Stimulated activated CD4-positive, alpha-beta T cell treated with anti-CD3 and anti-CD28 coated beads, Interleukin-15, amount 100 ng/mL, for 24 hours (primary cell): ENCODE measurements around the gene RALGAPA2.
A peak's percentile ranks its signal among the peaks of the same experiment; 100 is the strongest.
"Not testable (repeated sequence)": the region's sequence is repeated elsewhere in the genome, so short reads cannot be mapped to it uniquely, and the experiment has no call there.

Source experiments
- DNase-seq: peaks from one replicate; pipeline ENCODE4 v3.0.0-alpha.2; 2020

Gene RALGAPA2

GRCh38 chr20:20363434-20363798 lies 349.0 kb downstream of the RALGAPA2 start:
- DNase-seq: peak; percentile 11

GRCh38 chr20:20362774-20363433 lies 349.5 kb downstream of the RALGAPA2 start:
- DNase-seq: peak; percentile 19

GRCh38 chr20:20360464-20360863 lies 352.0 kb downstream of the RALGAPA2 start:
- peak; percentile 59 for DNase-seq

DNA sequence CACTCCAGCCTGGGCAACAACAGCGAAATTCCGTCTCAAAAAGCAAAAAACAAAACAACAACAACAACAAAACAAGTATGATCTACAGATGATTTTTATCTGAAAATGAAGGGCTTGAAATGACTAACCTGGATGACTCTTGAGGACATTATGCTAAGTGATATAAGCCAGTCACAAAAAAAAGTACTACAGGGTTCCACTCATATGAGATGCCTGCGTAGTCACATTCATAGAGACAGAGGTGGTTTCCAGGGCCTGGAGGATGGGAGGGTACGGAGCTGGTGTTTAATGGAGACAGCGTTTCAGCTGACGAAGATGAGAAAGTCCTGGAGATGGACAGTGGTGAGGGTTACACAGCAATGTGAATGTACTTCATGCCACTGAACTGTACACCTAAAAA lies 352.8 kb downstream of the RALGAPA2 start:
- no peak for DNase-seq

GRCh38 chr20:20358801-20359200 lies 353.6 kb downstream of the RALGAPA2 start:
- no peak for DNase-seq

- DNase-seq: not testable (repeated sequence)
Observed at GRCh38 chr20:20355503-20355902, 356.9 kb downstream of the RALGAPA2 start.

GRCh38 chr20:20353576-20353975 lies 358.9 kb downstream of the RALGAPA2 start:
- DNase-seq: no peak

DNA sequence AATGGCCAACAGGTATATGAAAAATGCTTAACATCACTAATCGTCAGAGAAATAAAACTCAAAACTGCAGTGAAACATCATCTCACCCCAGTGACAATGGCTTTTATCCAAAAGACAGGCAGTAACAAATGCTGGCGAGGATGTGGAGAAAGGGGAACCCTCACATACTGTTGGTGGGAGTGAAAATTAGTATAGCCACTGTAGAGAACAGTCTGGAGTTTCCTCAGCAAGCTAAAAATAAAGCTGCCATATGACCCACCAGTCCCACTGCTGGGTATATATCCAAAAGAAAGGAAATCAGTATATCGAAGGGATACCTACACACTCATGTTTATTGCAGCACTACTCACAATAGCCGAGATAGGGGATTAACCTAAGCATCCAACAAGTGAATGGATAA lies 368.0 kb downstream of the RALGAPA2 start:
- no peak for DNase-seq

GRCh38 chr20:20343932-20344331 lies 368.5 kb downstream of the RALGAPA2 start:
- no peak for DNase-seq
